Measurements from ENCODE around the gene CSK.

CSK gene

DNA sequence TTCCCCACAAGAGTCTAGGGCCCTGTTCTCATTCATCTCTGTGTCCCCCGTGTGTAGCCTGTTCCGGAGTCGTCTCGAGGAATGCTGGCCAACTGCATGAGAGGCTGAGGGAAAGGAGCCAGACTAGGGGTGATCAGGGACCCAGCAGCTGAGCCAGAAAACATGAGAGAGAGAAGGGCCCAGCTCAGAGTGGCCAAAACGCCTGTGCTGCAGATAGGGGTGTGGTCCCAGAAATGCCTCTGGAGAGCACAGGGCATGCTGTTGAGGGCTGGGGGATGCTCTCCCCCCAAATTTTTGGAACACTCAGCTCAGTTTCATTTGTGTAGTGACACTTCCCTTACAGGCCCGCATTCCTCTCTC lies 19.1 kb upstream of the CSK start:
- no peak overlapping the region for H3K27ac ChIP-seq
- no peak for TF ChIP-seq ZFX (IDR thresholded peaks at IDR 0.05)
- TF ChIP-seq, protein P1, sequence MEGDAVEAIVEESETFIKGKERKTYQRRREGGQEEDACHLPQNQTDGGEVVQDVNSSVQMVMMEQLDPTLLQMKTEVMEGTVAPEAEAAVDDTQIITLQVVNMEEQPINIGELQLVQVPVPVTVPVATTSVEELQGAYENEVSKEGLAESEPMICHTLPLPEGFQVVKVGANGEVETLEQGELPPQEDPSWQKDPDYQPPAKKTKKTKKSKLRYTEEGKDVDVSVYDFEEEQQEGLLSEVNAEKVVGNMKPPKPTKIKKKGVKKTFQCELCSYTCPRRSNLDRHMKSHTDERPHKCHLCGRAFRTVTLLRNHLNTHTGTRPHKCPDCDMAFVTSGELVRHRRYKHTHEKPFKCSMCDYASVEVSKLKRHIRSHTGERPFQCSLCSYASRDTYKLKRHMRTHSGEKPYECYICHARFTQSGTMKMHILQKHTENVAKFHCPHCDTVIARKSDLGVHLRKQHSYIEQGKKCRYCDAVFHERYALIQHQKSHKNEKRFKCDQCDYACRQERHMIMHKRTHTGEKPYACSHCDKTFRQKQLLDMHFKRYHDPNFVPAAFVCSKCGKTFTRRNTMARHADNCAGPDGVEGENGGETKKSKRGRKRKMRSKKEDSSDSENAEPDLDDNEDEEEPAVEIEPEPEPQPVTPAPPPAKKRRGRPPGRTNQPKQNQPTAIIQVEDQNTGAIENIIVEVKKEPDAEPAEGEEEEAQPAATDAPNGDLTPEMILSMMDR (conservative IDR thresholded peaks at IDR 0.05), result no peak

DNA sequence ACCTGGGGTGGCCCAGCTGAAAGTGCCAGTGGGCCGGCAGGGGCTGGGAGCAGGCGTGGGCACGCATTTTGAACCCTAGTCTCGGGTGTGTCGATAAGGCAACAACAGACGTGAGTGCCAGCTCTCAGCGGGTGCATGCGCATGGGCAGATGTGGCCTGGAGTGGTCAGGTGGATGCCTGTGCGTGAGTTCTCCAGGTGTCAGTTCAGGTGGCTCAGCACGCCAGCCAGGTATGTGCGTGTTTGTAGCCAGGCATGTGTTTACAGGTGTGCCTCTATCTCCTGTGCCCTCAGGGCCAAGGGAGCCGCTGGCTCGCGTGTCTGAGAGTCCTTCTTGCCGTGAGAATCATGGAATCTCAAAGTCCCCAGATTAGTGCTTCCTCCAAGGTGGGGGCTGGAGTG lies 18.5 kb upstream of the CSK start:
- TF ChIP-seq, protein P1 (conservative IDR thresholded peaks at IDR 0.05), result no peak
- TF ChIP-seq ZFX (IDR thresholded peaks at IDR 0.05), result no peak
- no peak overlapping the region for H3K27ac ChIP-seq

DNA sequence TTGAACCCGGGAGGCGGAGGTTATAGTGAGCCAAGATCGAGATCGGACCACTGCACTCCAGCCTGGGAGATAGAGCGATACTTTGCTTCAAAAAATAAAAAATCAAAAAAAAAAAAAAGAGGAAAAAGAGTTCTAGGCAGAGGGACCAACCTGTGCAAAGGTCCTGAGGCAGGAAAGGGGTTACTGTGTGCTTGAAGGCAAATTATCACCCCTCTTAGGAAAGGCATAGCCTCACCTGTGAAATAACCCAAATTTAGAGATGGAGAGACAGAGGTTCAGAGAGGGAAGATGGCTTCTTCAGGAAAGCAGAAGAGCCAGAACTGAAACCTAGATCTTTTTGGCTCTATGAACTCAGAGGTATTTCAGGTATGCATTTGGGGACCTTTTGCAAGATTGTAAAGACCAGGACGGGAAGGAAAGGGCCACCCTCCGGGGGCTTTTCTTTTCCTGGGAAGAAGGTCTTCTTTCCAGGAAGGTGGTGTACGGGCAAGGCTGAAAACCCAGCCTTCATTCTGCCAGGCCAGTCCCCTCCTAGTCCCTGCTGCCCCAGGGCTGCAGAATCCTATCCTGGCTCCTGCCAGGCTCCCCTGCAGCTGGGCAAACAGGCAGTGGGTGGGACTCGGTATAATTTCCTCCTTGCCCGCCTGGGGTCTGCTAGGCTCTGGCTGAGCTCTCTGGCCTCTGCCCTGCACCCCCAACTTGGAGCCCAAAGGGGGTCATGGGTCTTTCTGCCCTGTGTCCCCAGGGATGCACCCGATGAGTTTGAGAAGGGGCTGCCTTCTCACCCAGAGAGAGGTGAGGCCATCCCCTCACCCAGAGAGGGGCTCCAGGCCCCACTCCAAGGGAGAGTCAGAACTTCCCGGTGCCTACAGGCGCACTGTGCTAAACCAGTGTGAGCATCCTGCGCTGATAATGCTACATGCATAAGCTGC lies 14.4 kb upstream of the CSK start:
- no peak overlapping the region for H3K27ac ChIP-seq

DNA sequence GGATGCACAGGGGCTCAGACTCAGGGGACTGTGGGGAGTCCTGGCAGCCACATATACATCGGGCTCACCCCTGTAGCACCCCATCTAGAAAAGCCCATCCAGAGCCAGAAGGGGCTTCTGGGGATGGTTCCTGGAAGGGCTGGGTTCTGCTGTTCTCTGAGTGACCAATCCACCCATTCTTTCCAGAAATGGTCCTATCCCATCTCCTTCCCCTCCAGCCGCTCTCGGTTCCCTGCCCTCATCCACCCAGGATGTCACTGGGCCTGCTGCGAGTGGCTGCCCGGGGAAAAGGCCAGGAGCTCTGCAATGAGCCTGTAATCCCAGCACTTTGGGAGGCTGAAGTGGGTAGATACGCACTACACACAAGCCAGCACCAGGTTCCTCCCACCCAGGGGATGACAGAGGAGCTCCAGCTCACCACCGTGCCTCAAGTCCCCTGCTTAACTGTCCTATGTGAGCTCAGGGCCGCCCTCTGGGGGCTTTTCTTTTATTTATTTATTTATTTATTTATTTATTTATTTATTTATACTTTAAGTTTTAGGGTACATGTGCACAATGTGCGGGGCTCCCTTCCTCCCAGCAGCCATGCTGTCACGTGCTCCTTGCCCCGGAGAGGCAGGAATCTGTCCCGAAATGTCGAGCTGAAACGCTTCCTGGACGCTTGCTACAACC lies 13.6 kb upstream of the CSK start:
- H3K27ac ChIP-seq, result no peak overlapping the region
- TF ChIP-seq ZFX (IDR thresholded peaks at IDR 0.05), result no peak
- TF ChIP-seq, protein P1 (conservative IDR thresholded peaks at IDR 0.05), result no peak

More for the DNA sequence above, 14.4 kb upstream of the CSK start:
- TF ChIP-seq, protein P1 (conservative IDR thresholded peaks at IDR 0.05), result no peak
- TF ChIP-seq ZFX (IDR thresholded peaks at IDR 0.05), result no peak

DNA sequence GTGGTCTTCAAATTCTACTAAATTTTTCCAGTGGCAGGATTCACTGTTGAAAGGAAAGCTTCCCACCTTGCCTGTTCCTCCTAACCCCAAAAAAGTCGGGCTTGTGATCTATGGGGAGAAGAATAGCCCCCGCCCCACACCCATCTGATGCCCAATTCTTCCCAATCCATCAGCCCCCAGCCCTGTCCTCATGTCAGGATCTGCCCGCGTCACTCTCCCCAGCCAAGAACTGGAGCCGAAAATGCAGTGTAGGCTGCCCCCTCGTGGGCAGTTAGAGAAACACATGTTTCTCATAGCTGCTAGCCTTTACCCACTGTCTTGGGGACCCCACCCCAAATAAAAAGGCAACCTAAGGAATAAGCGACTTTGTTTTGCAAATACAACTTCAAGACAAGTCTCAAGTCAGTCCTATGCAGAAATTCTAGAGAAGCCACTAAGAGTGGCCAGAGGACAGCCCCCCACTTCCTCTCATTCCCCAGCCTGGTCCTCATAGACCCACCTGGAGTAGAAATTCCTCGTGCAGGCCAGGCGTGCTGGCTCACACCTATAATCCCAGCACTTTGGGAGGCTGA lies 13.0 kb upstream of the CSK start:
- H3K27ac ChIP-seq, result no peak overlapping the region
- no peak for TF ChIP-seq ZFX (IDR thresholded peaks at IDR 0.05)
- TF ChIP-seq, protein P1 (conservative IDR thresholded peaks at IDR 0.05), result peak; percentile 90

DNA sequence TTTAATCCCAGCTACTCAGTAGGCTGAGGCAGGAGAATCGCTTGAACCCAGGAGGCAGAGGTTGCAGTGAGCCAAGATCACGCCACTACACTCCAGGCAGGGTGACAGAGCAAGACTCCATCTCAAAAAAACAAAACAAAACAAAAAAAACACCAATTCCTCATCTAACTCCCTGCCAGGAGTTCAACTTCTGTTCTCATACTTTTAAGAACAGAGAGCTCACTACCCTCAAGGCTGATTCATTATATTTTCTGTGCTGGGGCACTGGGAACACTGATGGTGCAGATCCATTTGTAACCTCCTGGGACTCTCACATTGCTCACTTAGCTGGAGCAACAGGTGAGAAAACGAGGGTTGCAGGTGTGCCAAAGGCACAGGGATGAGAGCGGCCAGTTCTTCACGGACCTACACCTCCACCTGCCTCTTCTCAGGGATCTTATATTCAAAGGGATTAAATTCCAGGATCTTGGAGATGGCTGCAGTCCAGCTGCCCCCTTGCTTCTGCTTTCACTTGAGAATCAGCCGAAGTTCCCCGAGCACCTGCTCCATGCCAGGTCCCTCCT lies 12.3 kb upstream of the CSK start:
- H3K27ac ChIP-seq, result no peak overlapping the region
- TF ChIP-seq, protein P1 (conservative IDR thresholded peaks at IDR 0.05), result no peak
- no peak for TF ChIP-seq ZFX (IDR thresholded peaks at IDR 0.05)
